Ishikawa (cell line): Measurements from ENCODE around the gene OR1J4.

ENCODE experiments used
- CEBPB ChIP-seq: IDR thresholded peaks from 2 replicates; pipeline ENCODE4 v1.6.1; 2012
- CREB1 ChIP-seq: IDR thresholded peaks from 2 replicates; pipeline ENCODE4 v1.6.1; 2012; ENCODE audit warnings: low read depth
- EGR1 ChIP-seq: IDR thresholded peaks from 2 replicates; pipeline ENCODE4 v1.6.1; 2012
- EP300 ChIP-seq: IDR thresholded peaks from 2 replicates; pipeline ENCODE4 v1.6.1; 2012; ENCODE audit warnings: borderline replicate concordance
- FOXM1 ChIP-seq: IDR thresholded peaks from 2 replicates; pipeline ENCODE4 v1.6.1; 2012; ENCODE audit warnings: low read depth, borderline replicate concordance
- NFIC ChIP-seq: IDR thresholded peaks from 2 replicates; pipeline ENCODE4 v1.6.1; 2012
- RAD21 ChIP-seq: IDR thresholded peaks from 2 replicates; pipeline ENCODE4 v1.6.1; 2012; ENCODE audit warnings: low read depth
- TAF1 ChIP-seq: IDR thresholded peaks from 2 replicates; pipeline ENCODE4 v1.6.1; 2012; ENCODE audit warnings: low read depth, mild to moderate bottlenecking
- TCF12 ChIP-seq: IDR thresholded peaks from 2 replicates; pipeline ENCODE4 v1.6.1; 2012; ENCODE audit warnings: low read depth
- TEAD4 ChIP-seq: IDR thresholded peaks from 2 replicates; pipeline ENCODE4 v1.6.1; 2012
- YY1 ChIP-seq: IDR thresholded peaks from 2 replicates; pipeline ENCODE4 v1.6.1; 2012; ENCODE audit warnings: low read depth
- ZBTB7A ChIP-seq: IDR thresholded peaks from 2 replicates; pipeline ENCODE4 v1.6.1; 2012; ENCODE audit warnings: low read depth
- TF ChIP-seq, protein P1 (sequence below): IDR thresholded peaks from 2 replicates; pipeline ENCODE4 v1.6.1; 2012
- TF ChIP-seq, protein P2 (sequence below): IDR thresholded peaks from 2 replicates; pipeline ENCODE4 v1.6.1; 2012; ENCODE audit warnings: low read depth, mild to moderate bottlenecking
- TF ChIP-seq, protein P3 (sequence below): IDR thresholded peaks from 2 replicates; pipeline ENCODE4 v1.6.1; 2012

The OR1J4 gene

DNA sequence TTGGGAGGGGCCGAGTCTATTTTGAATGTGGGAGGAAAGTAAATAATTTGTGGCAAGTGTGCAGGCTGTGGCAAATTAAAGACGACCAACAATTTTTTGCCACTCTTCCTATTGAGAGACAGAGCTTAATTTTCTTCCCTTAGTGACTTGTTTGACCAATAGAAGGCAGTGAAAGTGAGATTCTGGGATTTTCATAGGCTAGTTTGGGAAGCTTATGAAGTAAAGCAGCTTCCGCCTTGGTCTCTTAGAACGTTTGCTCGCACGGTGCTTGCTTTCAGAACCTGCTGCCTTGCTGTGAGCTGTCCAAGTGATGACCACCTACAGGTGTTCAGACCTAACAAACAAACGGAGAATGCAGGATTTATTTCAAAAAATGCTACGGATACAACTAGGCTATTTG, 27.3 kb downstream of the OR1J4 start:
- TF ChIP-seq EP300 (no peak), ZBTB7A (no peak), NFIC (no peak), RAD21 (no peak), CEBPB (no peak), YY1 (no peak), CREB1 (no peak), TCF12 (no peak), TAF1 (no peak), EGR1 (no peak), TEAD4 (no peak)
- TF ChIP-seq, protein P1, sequence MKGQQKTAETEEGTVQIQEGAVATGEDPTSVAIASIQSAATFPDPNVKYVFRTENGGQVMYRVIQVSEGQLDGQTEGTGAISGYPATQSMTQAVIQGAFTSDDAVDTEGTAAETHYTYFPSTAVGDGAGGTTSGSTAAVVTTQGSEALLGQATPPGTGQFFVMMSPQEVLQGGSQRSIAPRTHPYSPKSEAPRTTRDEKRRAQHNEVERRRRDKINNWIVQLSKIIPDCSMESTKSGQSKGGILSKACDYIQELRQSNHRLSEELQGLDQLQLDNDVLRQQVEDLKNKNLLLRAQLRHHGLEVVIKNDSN: no peak
- TF ChIP-seq, protein P2, sequence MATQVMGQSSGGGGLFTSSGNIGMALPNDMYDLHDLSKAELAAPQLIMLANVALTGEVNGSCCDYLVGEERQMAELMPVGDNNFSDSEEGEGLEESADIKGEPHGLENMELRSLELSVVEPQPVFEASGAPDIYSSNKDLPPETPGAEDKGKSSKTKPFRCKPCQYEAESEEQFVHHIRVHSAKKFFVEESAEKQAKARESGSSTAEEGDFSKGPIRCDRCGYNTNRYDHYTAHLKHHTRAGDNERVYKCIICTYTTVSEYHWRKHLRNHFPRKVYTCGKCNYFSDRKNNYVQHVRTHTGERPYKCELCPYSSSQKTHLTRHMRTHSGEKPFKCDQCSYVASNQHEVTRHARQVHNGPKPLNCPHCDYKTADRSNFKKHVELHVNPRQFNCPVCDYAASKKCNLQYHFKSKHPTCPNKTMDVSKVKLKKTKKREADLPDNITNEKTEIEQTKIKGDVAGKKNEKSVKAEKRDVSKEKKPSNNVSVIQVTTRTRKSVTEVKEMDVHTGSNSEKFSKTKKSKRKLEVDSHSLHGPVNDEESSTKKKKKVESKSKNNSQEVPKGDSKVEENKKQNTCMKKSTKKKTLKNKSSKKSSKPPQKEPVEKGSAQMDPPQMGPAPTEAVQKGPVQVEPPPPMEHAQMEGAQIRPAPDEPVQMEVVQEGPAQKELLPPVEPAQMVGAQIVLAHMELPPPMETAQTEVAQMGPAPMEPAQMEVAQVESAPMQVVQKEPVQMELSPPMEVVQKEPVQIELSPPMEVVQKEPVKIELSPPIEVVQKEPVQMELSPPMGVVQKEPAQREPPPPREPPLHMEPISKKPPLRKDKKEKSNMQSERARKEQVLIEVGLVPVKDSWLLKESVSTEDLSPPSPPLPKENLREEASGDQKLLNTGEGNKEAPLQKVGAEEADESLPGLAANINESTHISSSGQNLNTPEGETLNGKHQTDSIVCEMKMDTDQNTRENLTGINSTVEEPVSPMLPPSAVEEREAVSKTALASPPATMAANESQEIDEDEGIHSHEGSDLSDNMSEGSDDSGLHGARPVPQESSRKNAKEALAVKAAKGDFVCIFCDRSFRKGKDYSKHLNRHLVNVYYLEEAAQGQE: no peak
- TF ChIP-seq, protein P3, sequence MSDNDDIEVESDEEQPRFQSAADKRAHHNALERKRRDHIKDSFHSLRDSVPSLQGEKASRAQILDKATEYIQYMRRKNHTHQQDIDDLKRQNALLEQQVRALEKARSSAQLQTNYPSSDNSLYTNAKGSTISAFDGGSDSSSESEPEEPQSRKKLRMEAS: no peak

DNA sequence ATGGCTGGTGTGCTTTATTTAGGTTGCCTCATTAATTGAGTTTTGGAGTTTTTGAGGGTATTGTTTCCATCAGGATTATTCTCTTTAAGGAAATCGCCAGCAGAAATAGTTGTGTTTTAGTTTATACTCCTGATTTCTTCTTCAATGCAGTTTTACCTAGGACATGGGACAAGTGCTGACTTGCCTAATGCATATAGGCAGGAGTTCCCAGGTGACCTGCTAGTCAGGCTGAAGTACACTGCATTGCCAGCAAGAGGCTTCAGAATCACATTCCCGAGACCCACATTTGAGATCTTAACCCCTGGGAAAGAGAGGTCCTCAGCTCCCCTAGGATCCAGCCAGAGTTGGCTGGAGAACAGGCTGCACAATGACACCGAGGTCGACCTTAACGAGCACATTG, 32.4 kb downstream of the OR1J4 start:
- TF ChIP-seq CREB1: no peak
- TF ChIP-seq, protein P1: no peak

DNA sequence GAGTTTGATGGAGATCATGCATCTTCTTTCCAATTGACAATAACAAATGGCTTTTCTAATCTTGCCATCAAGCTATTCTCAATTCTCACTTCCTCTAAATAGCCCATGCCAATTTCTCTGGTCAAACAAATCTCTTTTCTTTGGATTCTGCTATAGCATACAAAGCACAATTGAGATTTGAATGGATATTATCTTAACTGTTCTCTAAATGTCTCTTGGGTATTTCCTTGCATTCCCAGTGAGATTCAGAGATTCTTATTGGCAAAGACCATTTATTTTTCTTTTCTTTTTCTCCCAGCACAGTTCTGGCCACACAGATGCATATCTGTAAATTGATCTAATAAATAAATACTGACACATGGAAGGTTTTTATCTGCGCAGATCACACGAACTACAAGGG, 33.9 kb downstream of the OR1J4 start, which contains the start of gene OR1N2:
Gene OR1N2 (plus strand): TSS at position 301 of the 400 bp plus-strand sequence. CDS start 100 bp downstream, outside the sequence.
- TF ChIP-seq, protein P3: no peak
- TF ChIP-seq CREB1 (no peak), NFIC (no peak), EP300 (no peak), CEBPB (no peak), TCF12 (no peak), YY1 (no peak)

DNA sequence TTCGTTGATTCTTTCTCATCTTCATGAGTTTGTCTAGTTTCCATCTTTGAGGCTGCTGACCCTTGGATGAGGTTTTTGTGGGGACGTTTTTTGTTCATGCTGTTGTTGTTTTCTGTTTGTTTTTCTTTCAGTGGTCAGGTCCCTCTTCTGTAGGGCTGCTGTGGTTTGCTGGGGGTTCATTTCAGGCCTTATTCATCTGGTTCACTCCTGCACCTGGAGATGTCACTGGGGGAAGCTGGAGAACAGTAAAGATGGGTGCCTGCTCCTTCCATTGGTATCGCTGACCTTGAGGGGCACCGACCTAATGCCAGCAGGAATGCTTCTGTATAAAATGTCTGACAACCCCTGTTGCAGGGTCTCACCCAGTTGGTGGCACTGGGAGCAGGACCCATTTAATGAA, 42.5 kb downstream of the OR1J4 start:
- TF ChIP-seq RAD21 (no peak), FOXM1 (no peak), NFIC (no peak), TEAD4 (no peak), CEBPB (no peak), ZBTB7A (no peak), EP300 (no peak), TAF1 (no peak), TCF12 (no peak), YY1 (no peak), EGR1 (no peak), CREB1 (no peak)
- TF ChIP-seq, protein P3: no peak
- TF ChIP-seq, protein P1: no peak
- TF ChIP-seq, protein P2: no peak

DNA sequence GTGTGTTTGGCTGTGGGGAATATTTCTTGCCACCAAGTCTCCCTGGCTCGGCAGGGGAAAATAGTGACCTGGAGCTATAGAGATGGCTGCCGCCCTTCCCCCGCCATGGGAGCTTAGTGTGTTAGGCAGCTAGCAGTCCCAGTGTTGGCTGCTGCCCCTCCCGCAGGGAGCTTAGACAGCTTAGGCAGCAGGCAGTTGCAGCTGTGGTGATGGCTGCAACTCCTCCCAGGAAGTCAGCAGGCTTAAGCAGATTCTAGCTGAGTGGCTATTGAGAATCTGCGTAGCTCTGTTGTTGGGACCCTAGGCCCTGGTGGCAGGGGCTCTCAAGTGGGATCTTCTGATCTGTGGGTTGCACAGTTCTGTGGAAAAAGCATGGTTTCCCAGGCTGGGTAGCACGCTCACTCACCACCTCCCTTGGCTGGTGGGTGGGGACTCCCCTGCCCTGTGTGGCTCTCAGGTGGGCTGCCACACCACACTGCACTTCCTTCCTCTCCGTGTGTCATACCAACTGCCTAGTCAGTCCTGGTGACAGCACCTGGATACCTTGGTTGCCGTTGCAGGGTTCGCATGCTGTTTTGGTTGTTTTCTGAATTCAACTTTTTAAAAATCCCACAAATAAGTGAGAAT, 43.3 kb downstream of the OR1J4 start:
- TF ChIP-seq, protein P1: no peak
- TF ChIP-seq CEBPB (no peak), TEAD4 (no peak), TCF12 (no peak), NFIC (no peak), EGR1 (no peak), ZBTB7A (no peak), FOXM1 (no peak), CREB1 (no peak), YY1 (no peak), EP300 (no peak)
- TF ChIP-seq, protein P2: no peak
- TF ChIP-seq, protein P3: no peak
